Stimulated activated CD8-positive, alpha-beta memory T cell treated with anti-CD3 and anti-CD28 coated beads, Interleukin-2, amount 100 ng/mL, for 48 hours (primary cell): ENCODE data around the gene ATP6V0A4.
"Not testable (repeated sequence)": the region's sequence is repeated elsewhere in the genome, so short reads cannot be mapped to it uniquely, and the experiment has no call there.

Source experiments
- DNase-seq, 2 donors: peaks; one replicate each; pipeline ENCODE4 v3.0.0-alpha.2; 2020; ENCODE audit warnings: low read depth in 2 of 2

Gene ATP6V0A4

DNA sequence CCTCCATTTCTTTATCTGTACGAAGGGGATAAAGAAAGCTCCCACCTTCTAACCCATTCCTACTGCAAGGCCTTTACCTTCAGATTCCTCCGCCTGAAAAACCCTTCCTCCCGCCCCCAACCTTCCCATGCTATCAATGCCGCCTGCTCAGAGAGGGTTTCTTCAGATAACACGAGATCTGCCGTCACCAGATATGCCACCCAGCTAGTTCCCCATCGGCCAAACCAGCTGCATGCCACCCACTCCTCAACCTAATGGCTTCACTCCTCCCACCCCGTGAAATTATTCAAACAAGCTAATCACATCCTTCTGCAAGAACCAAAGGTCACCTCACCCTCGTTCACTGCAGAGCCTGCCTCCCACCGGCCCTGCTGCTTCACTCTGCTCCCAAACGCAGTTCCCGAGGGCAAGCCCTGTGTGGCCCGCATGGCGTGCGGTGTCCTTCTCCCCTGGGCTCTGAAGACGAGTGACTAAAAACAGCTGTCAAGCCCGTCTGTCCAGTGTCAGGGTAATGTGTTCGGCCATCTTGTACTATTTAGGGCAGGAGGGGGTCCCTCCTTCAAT, 47.0 kb downstream of the ATP6V0A4 start:
- DNase-seq: no peak

DNA sequence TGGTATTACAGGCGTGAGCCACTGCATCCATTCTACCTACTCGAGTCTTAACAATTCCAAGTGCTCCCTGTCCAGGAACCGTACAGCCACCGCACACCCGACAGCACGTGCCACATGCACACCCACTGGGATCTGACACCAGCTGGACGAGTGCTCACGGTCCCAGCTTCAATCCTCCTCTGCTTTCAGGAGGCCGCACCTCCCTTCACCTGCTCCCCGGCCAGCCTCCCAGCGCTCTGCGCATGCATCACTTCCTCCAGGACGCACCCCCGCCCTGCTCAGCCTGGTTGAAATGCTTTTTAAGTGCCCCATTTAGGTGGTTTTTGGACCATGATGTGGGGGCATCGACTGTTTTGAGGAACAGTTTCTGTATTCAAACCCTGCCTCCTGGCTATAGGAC, 47.5 kb downstream of the ATP6V0A4 start:
- DNase-seq: no peak

DNA sequence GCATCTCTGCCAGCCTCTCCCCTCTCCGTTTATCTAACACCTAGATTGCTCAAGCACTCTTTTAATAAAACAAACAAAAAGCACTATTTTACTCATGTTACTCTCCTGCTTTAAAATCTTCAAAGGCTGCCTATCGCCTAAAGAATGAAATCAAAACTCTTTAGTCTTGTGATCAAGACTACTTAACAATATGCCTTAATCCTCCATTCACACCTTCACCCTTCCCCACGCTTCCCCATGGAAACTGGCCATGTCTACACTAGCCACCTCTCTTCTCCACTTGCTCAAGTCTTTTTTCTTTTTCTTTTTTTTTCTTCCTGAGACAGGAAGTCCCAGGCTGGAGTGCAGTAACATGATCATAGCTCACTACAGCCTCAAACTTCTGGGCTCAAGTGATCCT, 48.0 kb downstream of the ATP6V0A4 start:
- no peak for DNase-seq

DNA sequence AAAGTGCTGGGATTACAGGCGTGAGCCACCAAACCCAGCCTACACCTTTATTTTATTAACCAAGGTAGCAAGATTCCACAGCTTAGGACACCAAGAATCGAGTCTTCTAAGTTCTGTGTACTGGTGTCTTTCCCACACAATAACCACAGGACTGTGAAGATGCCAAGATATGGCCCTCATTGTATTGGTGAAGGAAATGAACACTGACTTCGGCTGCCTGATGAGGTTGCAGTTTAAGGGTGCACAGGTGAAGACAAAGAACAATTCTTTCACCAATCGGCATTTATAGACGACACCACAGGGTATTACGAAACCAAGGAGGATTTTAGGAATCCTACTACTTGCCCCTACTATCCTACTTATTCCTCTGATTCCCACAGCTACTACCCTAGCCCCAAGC, 49.3 kb downstream of the ATP6V0A4 start:
- DNase-seq: no peak

DNA sequence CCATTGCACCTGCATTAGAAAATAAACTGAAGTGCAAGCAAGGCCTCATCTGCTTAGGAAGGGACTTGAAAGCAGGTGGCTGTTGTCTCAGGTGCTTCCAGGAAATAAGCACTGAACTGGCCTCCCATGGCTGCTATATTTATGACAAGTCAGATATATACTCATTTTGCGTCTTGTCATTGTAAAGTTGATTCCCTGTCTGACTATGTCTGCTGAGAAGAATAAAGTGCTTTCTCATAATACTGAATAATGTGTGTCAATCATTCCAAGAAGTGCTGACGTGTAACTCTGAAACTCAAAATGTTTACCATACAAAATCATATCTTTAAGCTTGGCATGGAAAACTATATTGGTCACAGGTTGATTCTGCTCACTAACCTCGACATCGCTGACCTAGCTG, 51.9 kb downstream of the ATP6V0A4 start:
- DNase-seq: no peak

DNA sequence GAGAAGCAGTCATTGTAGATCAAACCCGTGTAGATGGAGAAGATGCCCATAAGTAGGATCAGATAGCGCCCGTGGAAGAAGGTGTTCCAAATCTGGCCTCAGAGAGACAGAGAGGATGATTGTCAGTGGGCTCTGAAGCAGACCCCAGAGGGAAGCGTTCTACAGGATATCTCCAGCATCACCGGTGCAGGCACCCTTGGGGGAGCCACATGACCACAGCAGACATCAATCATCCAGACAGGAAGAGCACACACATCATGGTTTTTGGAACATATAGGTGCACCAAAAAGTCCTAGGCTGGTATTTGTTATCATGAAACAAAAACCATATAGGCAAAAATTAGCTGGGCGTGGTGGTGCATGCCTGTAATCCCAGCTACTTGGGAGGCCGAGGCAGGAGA, 52.8 kb downstream of the ATP6V0A4 start:
- no peak for DNase-seq

DNA sequence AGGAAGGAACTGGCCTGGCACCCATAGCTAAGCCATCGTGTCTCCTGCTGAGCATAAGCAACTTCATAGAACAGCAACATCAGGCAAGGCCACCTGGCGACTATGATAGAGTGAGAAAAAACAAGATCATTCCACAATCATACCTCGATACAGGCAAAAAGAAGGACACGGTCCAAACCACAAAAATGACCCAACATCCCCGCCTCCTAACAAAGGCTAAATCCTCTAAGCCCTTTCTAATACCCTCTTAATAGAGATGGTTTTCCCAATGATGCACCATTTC, 56.6 kb downstream of the ATP6V0A4 start:
- no peak for DNase-seq

DNA sequence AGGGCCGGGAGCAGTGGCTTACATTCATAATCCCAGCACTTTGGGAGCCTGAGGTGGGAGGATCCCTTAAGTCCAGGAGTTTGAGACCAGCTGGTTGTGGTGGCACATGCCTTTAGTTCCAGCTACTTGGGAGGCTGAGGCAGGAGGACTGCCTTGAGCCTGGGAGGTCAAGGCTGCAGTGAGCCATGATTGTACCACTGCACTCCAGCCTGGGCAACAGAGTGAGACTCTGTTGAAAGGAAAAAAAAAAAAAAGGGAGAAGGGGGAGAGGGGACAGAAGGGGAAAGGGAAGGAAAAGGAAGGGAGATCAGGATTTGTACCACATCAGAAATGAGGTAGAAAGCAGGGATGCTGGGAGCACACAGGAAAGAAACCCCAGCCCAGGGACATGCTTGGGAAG, 58.1 kb downstream of the ATP6V0A4 start:
- DNase-seq: no peak

DNA sequence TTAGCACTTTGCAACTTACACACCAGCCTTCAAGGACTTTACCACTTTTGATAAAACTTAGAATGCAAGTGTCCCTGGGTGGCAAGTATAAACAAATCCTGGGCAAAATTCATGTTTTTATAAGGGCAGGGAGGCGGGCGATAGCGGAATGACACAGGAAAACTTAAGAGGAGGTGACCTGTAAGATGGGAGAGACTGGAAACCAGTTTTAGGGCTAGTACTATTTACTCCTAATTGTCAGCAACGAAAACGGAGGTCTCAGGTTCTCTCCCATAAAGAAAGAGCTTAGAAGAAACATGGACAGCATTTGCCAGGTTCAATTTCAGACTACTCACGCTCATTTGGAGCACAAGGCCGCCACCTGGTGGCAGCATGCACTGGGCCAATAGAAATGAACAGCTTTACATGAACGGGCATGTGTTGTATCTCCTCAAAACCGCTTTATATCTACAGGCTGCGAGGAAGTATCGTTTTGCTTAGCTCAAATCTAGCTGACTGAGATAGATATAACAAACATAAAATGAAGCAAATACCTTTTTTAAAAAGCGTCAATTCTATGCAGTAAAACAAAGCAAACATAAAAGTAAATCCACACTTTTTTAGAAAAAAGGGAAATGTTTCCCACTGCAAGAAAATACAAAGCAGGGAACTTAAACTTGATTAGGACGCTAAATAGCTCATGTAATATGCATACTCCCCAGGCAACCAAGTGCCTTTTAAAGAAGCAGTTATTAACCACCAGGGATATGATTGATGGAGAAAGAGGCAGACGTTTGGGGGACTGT, 59.3 kb downstream of the ATP6V0A4 start:
- DNase-seq: peak; percentile 72 to 75

DNA sequence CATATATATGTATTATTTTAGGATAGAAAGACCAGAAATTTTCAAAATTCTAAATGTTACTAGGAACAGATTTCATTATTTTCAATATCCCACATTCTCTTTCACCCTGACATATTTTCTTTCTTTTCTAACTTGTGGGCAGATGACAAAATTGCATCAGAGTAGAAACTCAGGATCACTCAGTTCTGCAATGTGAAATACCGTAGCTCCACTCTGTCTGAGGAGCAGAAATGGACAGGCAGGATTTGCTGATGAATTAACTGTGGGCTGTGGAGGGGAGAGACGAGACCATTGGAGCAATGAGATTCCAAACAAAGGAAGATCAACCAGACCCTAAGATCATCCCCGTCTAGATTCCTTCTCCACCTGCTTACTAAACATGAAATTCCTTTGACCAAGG, 59.9 kb downstream of the ATP6V0A4 start:
- no peak for DNase-seq

DNA sequence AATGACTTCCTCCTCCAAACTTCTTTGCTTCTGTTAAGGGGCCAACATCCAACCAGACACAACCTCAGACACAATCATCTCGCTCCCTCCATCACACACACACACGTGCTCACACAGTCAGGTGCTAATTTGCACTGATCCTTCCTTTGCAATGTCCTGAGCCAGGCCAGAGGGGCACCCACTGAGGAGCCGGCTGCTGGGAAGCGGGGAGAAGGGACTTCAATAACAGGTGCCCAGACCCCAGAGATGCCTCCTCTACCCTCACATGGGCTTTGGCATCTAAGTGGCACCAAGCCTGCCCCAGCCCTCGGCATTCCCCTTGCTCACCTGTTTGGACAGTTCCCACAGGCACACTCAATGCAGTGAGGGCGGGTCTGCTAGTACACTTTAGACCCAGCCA, 62.6 kb downstream of the ATP6V0A4 start:
- DNase-seq: no peak

DNA sequence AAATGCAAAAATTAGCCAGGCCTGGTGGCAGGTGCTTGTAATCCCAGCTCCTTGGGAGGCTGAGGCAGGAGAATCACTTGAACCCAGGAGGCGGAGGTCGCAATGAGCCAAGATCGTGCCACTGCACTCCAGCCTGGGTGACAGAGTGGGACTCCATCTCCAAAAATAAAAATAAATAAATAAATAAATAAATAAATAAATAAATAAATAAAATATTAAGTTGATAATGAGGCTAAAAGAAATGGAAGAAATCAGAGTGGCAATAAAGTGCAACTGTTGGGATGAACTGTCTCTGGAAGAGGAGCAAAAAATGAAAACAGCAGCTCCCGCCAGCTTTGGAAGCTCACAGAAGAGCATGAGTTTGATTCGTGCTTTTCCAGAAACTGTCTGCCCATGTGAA, 66.3 kb downstream of the ATP6V0A4 start:
- not testable (repeated sequence) for DNase-seq

DNA sequence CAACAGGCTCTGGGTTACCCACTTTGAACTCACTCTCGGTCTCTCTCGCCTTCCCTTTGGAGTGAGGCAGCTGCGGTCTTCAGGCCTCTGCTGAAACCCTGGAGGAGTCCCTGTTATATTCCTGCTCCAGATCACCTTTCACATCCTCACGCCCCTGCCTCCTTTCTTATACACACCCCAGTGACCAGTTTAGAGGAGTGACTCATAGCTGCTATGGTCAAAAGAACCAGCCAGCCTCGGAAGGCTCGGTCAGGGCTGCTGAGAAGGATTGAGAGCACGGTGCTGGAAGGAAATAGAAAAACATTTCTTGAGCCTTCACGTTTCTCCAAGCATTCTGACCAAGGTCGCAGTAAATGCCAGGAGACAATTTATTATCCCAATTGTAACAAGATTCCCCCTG, 68.6 kb downstream of the ATP6V0A4 start:
- DNase-seq: no peak

DNA sequence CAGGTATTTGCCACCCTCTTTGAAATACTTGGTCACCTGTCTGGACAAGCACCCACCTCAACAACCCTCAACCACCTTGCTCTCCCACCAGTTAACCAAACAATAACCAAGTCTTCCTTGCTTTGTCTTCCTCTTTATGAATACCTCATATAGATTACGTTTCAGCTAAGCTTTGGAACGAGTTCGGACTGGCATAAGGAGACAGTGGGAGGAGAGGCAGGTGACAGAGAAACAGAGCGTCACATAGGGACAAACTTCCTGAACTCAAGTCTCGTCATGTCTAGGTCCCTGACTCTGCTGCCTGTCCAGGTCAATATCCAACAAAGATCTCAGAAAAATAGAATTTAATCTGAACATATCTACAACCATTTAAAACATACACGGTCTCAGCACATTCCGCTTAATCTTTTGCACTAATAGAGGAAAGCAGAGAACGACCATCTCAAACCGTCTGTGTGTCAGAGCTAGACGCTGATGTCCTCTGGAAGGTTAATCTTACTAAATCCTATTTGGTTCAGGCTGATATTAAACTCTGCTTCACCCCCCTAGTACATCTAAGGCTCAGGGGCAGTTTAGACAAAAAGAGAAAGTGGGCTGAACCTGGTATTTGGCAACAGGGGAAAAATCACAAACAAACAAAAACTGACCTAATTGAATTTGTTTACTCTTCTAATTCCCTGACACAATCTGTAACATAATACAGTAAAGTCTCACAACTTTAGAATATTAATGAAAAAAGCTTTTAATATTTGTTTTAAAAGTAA, 70.5 kb downstream of the ATP6V0A4 start:
- no peak for DNase-seq

DNA sequence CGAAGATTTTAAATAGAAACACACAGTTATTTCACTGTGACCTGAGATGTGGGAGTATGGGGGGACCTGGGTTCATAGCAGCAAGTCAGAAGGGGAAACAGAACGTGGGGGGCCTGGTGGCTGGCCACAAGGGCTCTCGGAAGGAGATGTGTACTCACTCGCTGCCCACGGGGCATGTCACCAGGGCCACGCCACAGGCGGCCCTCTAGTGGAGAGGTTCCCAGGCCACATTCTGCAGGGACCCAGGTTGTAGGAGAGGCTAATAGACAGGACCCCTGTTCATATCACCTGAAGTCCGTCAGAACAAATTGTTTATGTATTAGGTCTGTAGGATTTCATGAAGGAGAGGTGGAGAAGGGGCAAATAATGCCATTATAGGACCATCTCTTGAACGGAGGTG, 71.7 kb downstream of the ATP6V0A4 start:
- no peak for DNase-seq

DNA sequence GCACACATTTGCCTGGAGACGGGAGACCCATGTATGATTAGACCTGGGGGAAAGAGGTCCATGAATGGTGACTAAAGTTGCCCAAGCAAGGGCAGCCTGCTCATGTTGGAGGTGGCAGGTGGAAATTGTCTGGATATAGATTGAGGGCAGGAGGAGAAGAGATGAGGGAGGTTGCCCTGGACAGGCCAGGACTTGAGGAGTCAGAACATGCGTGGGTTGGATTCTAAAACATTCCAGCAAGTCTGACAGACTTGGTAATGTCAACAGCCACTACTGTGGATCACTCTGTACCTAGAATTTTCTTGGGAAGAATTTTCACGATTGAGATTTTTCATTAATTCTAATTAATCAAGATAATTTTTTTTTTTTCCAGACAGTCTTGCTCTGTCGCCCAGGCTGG, 77.7 kb downstream of the ATP6V0A4 start:
- DNase-seq: no peak

DNA sequence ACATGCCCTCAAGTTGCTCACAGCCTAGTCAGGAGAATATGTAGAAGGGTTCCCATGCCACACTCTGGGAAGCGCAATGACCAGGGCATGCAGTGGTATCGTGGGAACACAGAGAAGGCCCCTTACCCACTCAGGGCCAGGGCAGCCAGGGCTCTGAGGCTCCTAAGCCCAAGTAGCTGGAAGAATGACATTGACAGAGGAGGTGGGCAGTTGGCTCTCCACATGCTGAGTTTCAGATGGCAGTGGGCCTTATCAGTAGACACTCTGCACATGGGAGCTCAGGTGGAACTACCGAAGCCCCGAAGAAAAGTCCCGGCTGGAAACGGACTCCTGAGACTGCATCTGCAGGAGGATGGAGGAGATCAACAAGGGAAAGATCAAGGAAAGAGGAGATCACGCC, 81.1 kb downstream of the ATP6V0A4 start:
- DNase-seq: no peak

DNA sequence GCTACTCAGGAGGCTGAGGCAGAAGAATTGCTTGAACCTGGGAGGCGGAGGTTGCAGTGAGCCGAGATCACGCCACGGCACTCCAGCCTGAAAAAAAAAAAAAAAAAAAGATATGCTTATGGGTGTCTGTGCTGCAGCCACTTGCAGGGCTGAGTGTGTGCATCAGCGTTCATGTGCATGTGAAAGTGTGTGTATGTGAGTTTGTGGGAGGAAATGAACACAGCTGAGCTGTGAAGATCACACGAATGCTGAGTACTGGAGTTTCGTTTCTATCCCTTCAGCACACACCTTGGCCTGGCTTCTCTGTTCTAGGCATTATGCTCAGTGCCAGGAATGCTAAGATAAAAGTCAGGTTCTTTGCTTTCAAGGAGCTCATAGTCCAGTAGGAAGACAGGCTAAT, 84.8 kb downstream of the ATP6V0A4 start:
- DNase-seq: no peak

DNA sequence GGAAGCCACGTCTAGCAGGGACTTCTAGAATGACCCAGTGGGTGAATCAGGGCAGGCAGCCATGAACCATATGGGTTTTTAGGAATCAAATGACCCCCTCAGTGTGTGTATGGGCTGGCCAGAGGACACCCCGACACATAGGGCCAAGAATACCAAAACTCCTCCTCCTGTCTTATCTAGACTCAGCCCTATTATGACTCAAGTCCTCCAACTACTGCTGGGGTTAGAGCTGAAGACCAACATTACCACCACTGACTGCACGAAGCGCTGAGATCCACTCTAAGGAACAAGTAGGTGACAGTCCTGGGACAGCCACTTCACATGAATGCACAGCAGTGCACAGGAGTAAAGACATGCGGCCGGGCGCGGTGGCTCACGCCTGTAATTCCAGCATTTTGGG, 85.3 kb downstream of the ATP6V0A4 start:
- DNase-seq: no peak

DNA sequence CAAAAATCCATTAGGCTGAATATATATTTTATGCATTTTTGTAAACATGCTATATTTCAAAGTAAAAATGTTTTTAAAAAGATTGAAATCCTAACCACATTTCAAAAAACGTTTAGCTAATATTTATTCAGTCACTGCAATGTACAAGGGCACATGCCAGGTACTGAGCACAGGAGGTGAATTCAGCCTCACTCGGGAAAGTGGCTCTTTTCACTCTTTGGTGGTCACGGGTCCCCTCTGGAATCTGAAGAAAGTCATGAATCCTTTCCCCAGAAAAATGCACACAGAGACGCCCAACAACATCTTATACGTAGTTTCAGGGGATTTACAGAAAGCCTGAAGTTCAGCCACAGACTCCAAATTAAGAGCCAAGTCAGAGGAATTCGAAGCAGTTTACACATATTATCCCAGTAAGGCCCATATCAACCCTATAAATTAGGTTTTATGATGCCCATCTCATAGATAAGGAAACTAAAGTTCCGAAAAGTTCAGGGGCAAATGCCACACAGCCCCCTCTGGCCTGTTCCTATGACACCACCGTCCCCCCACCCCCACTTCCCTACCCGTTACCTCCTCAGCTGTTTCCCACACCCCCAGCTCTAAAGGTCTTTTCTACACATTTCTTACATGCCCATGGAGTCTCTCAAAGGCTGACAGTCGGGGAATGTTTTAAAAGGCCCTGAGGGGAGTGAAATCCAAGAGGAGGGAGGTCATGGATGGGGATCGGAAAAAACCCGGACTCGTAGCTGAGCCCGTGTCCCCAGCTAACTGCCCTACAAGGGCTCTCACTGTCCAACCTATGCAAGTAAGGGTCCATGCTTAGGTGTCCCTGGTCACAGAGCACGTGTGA, 87.2 kb downstream of the ATP6V0A4 start:
- DNase-seq: no peak

DNA sequence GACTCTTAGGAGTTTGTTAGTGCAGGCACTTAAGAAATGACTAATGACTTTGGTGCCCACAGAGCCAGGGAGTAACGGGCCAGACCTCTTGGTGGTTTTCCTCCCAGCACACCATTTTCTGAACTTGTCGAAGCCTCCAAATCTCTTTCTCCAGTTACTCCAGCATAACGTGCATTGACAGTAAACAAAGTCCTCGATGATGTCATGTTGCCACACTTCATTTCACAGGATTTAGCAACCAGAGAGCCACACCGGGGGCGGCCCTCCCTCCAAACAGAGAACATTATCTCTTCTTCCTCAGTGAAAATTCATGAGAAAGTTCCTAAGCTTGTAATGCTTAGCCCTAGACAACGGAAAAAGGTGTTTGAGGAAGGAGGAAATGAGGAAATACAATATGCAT, 92.8 kb downstream of the ATP6V0A4 start:
- no peak for DNase-seq

DNA sequence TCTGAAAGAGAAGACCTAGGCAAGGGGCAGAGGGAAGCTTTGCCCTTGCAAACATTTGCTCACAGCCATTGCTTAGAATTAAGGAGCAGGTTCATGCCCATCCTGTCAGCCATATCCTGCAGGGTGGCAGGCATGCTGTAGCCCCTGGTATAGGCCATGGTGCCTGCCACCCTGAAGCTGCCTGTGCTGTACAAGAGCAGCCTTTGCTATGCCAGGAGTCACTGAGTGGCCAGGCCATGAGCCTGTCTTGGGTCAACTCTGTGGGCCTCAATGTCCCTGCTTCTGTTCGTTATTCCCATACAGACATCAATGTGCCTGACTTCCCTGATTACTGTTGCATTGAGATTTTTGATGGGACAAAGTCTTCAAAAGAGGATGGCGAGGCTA, 96.5 kb downstream of the ATP6V0A4 start:
- no peak for DNase-seq
